ENCODE measurements around the gene RHOB.

DNA sequence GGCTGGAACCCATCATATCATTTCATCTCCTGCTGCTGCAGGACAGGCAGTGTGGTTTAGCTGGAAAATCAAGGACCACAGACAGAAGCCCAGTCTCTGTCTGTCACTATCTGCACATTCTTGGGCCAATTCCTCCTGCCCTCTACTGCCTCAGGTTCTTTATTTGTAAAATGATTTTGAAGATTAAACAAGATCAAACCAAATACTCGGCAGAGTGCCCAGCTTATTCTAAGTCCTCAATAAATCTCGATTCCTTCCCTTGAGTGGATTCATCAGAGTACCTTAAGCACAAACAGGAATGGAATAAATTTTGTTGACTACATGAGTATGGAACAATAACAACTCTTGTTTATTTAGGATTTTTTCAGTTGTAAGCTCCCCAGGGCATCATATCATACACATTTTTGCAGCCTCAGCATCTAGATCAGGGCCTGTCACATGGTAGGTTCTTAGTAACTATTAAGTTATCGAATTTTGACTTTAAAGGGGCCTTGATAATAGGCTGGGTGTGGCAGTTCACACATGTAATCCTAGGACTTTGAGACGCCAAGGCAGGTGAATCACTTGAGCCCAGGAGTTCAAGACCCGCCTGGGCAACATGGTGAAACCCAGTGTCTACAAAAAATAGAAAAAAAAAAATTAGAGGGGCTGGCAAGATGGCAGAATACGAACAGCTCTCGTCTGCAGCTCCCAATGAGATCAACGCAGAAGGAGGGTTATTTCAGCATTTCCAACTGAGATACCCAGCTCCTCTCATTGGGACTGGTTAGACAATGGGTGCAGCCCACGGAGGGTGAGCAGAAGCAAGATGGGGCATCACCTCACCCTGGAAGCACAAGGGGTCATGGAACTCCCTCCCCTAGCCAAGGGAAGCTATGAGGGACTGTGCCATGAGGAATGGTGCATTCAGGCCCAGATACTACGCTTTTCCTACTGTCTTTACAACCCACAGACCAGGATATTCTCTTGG, 11.1 kb downstream of the RHOB start:
- no peak for TF ChIP-seq EP300 (IDR thresholded peaks at IDR 0.05)
- no peak for TF ChIP-seq POLR2AphosphoS5 (IDR thresholded peaks at IDR 0.05)
- TF ChIP-seq, protein P1, sequence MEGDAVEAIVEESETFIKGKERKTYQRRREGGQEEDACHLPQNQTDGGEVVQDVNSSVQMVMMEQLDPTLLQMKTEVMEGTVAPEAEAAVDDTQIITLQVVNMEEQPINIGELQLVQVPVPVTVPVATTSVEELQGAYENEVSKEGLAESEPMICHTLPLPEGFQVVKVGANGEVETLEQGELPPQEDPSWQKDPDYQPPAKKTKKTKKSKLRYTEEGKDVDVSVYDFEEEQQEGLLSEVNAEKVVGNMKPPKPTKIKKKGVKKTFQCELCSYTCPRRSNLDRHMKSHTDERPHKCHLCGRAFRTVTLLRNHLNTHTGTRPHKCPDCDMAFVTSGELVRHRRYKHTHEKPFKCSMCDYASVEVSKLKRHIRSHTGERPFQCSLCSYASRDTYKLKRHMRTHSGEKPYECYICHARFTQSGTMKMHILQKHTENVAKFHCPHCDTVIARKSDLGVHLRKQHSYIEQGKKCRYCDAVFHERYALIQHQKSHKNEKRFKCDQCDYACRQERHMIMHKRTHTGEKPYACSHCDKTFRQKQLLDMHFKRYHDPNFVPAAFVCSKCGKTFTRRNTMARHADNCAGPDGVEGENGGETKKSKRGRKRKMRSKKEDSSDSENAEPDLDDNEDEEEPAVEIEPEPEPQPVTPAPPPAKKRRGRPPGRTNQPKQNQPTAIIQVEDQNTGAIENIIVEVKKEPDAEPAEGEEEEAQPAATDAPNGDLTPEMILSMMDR (IDR thresholded peaks at IDR 0.05), result no peak
